ENCODE measurements around the gene CAPN13.

DNA sequence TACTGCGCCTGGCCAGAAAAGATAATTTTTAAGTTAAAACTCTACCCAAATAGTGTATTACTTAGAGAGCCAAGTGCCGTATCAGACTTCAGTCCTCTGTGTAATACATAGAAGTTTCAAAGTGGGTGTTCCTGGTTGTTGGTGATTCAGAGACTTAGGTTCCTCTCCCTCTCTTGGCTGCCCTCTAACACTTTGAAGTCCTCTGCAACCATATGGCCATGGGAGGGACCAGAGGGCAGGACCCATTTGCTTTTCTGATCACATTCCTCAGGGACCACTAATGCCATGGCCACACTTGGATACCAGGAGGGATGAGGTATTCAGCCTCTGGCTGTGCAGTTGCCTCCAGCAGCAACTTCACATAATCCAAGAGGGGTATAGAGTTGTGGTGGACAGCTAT lies 131.5 kb downstream of the CAPN13 start:
- TF ChIP-seq CTCF (conservative IDR thresholded peaks at IDR 0.05; ENCODE audit: low read depth, low read length) (no peak), CEBPB (IDR thresholded peaks at IDR 0.05; ENCODE audit: low read depth, low read length) (no peak), RCOR1 (IDR thresholded peaks at IDR 0.05; ENCODE audit: insufficient replicate concordance, low read length) (no peak), POLR2A (IDR thresholded peaks at IDR 0.05; ENCODE audit: low read depth, low read length) (no peak)
- TF ChIP-seq, protein P1, sequence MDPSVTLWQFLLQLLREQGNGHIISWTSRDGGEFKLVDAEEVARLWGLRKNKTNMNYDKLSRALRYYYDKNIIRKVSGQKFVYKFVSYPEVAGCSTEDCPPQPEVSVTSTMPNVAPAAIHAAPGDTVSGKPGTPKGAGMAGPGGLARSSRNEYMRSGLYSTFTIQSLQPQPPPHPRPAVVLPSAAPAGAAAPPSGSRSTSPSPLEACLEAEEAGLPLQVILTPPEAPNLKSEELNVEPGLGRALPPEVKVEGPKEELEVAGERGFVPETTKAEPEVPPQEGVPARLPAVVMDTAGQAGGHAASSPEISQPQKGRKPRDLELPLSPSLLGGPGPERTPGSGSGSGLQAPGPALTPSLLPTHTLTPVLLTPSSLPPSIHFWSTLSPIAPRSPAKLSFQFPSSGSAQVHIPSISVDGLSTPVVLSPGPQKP (IDR thresholded peaks at IDR 0.05; ENCODE audit: borderline replicate concordance, low read depth, low read length) = no peak
